ENCODE results near the gene RTN4R. TPM values are rescaled to one million over a fixed set of nuclear protein-coding genes. Genes with fewer than 3 reads are reported as not detected.
"Not testable (repeated sequence)": the region's sequence is repeated elsewhere in the genome, so short reads cannot be mapped to it uniquely, and the experiment has no call there.

The RTN4R gene
- total RNA-seq, 1 experiment from 2014 or later, result 19.0 TPM

DNA sequence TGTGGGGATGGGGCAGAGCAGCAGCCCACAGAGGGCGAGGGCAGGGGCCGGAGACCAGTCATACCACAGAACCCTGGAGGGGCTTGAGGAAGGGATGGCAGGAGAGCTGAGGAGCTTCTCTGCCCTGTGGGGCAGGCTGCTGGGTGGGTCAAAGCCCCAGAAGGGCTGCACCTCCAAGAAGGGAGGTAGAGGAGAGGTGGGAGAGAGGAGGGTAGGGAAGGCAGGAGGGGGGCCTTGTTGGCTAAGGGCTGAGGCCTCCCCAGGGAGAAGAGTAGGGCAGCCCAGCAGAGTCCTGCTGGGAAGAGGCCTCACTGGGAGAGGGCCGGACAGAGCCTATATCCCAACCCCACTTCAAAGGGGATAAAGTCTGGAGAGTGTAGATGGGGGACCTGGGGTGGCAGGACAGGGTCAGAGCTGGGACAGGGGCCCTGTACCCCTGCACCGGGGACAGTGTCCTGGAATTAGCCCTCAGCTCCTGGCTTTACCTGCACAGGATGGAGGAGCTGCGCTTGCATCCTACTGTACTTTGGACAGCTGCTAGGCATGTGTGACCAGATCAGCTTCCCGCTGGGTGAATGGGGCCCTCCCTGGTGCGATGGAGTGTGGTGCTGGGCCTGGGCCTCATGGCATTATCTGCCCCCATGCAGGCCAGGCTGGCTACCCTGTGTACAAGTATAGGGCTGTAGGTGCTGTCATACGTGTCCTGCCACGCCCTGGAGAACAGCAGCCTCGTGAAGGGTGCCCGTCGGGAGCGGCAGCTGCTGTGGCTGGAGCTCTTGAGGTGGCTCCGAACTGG, 44.5 kb upstream of the RTN4R start:
- no peak overlapping the region for H3K4me3 ChIP-seq (replicated peaks in 1 of 2; ENCODE audit: low read depth in 1 of 2, low read length in 2 of 2)
- H3K27ac ChIP-seq (ENCODE audit: low read depth, low read length), result no peak overlapping the region
- no peaks in the 10 kb centered on the region for H3K27me3 ChIP-seq (ENCODE audit: insufficient read depth, low read length)
- no peaks in the 10 kb centered on the region for H3K9me2 ChIP-seq (ENCODE audit: insufficient read depth)
- ATAC-seq (no peak), DNase-seq (ENCODE audit: low read depth, low spot score) (no peak)
- no peak overlapping the region for H3K9ac ChIP-seq (ENCODE audit: low read length)
- intact Hi-C loops (cut with micrococcal nuclease), result no loop called here
- RAD21 ChIA-PET (ENCODE audit: low non-redundant PET in 1 of 2, low total read pairs in 2 of 2, uncharacterized antibody in 2 of 2, unreplicated experiment in 2 of 2), result no interaction called here
- no peaks in the 10 kb centered on the region for H3K9me3 ChIP-seq (ENCODE audit: control insufficient read depth in 1 of 2, insufficient read depth in 1 of 2, low read depth in 1 of 2, low read length in 2 of 2)
- no peaks in the 10 kb centered on the region for H3K4me1 ChIP-seq (ENCODE audit: control insufficient read depth in 1 of 2, insufficient read depth in 2 of 2, low read length in 2 of 2)
- POLR2A ChIA-PET, result no interaction called here
- no peak overlapping the region for H2AFZ ChIP-seq (ENCODE audit: low read depth, low read length, poor library complexity, severe bottlenecking)
- no TSS peak for BruUV-seq (replicated peaks)
- H3K36me3 ChIP-seq (ENCODE audit: control insufficient read depth in 1 of 2, insufficient read depth in 2 of 2, low read length in 2 of 2), result no peaks in the 10 kb centered on the region
- peaks cover 3% of the 10 kb centered on the region; the same call in 1 of the 2 replicates for H3K79me2 ChIP-seq (ENCODE audit: insufficient read depth, low read length)
- no peak overlapping the region for H3K4me2 ChIP-seq (ENCODE audit: low read length)
- CTCF ChIA-PET, result interaction anchor here (0.8 kb wide), 1 partner anchor 10 kb away, joined by 5 read pairs; no protein-coding TSS in a partner anchor
- H4K20me1 ChIP-seq (ENCODE audit: insufficient read depth), result no peaks in the 10 kb centered on the region
- no peak for TF ChIP-seq CBX3 (IDR thresholded peaks at IDR 0.05; ENCODE audit: low read depth)

DNA sequence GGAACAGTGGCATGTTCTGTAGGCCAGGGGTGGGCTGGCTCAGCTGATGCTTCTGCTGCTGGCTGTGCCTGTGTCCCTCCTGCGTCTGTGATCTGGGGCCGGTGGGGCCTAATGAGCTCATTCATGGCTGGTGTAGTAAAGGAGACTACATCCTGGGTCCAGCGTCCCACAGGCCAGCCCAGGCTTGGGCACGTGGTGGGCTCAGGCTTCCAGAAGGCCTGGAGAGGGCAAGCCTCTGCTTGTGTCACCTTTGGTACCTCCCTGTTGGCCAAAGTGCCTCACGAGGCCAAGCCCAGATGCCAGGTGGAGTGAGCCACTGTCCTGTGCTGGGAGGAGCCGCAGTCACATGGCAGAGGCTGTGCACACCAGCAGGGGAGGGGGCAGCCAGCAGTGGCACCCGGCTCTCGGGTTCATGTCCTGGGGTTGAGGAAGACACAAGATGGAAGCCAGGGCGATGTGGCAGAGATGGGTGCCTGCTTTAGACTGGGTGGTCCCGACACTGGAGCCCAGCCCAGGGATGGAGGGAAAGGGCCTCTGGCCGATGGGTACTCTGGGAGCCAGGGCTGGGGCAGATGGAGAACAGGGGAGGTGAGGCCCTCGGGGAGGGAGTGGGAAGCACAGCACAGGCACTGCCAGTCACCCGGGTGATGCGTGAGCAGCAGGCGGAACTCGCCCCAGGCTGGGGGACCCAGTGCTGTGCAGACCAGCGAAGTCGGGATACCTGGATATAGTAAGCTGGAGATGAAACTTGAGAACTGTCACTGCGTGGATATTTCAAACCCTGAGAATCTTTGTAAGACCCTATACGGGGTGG, 43.3 kb upstream of the RTN4R start:
- DNase-seq (ENCODE audit: low read depth, low spot score); BruUV-seq (replicated peaks); H3K4me3 ChIP-seq (replicated peaks in 1 of 2; ENCODE audit: low read depth in 1 of 2, low read length in 2 of 2); H3K4me1 ChIP-seq (ENCODE audit: control insufficient read depth in 1 of 2, insufficient read depth in 2 of 2, low read length in 2 of 2); RAD21 ChIA-PET (ENCODE audit: low non-redundant PET in 1 of 2, low total read pairs in 2 of 2, uncharacterized antibody in 2 of 2, unreplicated experiment in 2 of 2); H3K9me3 ChIP-seq (ENCODE audit: control insufficient read depth in 1 of 2, insufficient read depth in 1 of 2, low read depth in 1 of 2, low read length in 2 of 2); H4K20me1 ChIP-seq (ENCODE audit: insufficient read depth); H3K36me3 ChIP-seq (ENCODE audit: control insufficient read depth in 1 of 2, insufficient read depth in 2 of 2, low read length in 2 of 2); H3K27ac ChIP-seq (ENCODE audit: low read depth, low read length); H3K9ac ChIP-seq (ENCODE audit: low read length); CTCF ChIA-PET; H2AFZ ChIP-seq (ENCODE audit: low read depth, low read length, poor library complexity, severe bottlenecking); POLR2A ChIA-PET; ATAC-seq; H3K27me3 ChIP-seq (ENCODE audit: insufficient read depth, low read length); H3K4me2 ChIP-seq (ENCODE audit: low read length); H3K79me2 ChIP-seq (ENCODE audit: insufficient read depth, low read length); intact Hi-C loops (cut with micrococcal nuclease); H3K9me2 ChIP-seq (ENCODE audit: insufficient read depth): not testable (repeated sequence)

DNA sequence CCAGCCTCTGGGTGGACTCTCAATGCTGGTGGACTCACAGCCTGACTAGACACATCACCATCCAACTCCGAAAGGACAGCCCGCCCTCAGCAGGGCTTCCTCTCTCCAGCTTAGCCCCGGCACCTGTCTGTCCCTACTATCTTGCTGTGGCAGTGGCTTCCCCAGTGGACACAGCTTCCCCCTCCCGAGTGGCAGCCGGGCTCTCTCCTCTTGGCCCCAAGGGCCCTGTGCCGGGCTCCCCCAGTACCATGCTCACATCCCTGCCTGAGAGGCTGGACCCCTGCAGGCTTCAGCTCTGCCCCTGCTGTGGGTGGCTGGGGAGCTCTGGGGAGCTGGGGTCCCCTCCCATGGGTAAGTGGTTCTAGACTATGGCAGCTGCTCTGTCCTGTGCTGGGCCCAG, 42.7 kb upstream of the RTN4R start:
- H3K9me2 ChIP-seq (ENCODE audit: insufficient read depth); RAD21 ChIA-PET (ENCODE audit: low non-redundant PET in 1 of 2, low total read pairs in 2 of 2, uncharacterized antibody in 2 of 2, unreplicated experiment in 2 of 2); H3K79me2 ChIP-seq (ENCODE audit: insufficient read depth, low read length); H3K27me3 ChIP-seq (ENCODE audit: insufficient read depth, low read length); H3K4me2 ChIP-seq (ENCODE audit: low read length); H3K4me3 ChIP-seq (replicated peaks in 1 of 2; ENCODE audit: low read depth in 1 of 2, low read length in 2 of 2); H4K20me1 ChIP-seq (ENCODE audit: insufficient read depth); DNase-seq (ENCODE audit: low read depth, low spot score); CTCF ChIA-PET; ATAC-seq; H2AFZ ChIP-seq (ENCODE audit: low read depth, low read length, poor library complexity, severe bottlenecking); H3K9ac ChIP-seq (ENCODE audit: low read length); H3K9me3 ChIP-seq (ENCODE audit: control insufficient read depth in 1 of 2, insufficient read depth in 1 of 2, low read depth in 1 of 2, low read length in 2 of 2); H3K4me1 ChIP-seq (ENCODE audit: control insufficient read depth in 1 of 2, insufficient read depth in 2 of 2, low read length in 2 of 2); POLR2A ChIA-PET; H3K27ac ChIP-seq (ENCODE audit: low read depth, low read length); H3K36me3 ChIP-seq (ENCODE audit: control insufficient read depth in 1 of 2, insufficient read depth in 2 of 2, low read length in 2 of 2); intact Hi-C loops (cut with micrococcal nuclease); BruUV-seq (replicated peaks): not testable (repeated sequence)

DNA sequence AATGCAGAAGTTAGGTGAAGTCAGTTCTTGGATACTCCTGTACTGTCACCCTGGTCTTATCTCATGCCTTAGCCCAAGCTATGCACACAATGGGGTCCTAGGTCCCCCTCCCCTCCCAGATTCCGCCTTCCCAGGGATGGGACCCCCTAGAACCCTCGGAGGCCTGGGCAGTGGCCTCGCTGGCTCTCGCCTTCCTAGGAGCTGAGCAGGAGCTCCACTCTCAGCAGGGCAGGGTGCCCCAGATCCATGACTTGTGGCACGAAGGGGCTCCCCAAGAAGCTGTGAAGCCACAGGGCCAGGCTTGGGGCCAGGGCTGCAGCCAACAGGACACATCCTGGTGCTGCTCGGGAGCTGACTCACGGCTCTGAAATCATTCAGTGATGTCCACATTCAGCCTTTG, 42.1 kb upstream of the RTN4R start:
- not testable (repeated sequence) for H3K4me1 ChIP-seq (ENCODE audit: control insufficient read depth in 1 of 2, insufficient read depth in 2 of 2, low read length in 2 of 2)

More for the DNA sequence above, 42.1 kb upstream of the RTN4R start:
- H2AFZ ChIP-seq (ENCODE audit: low read depth, low read length, poor library complexity, severe bottlenecking); H3K9me2 ChIP-seq (ENCODE audit: insufficient read depth); H3K79me2 ChIP-seq (ENCODE audit: insufficient read depth, low read length); H3K9me3 ChIP-seq (ENCODE audit: control insufficient read depth in 1 of 2, insufficient read depth in 1 of 2, low read depth in 1 of 2, low read length in 2 of 2); ATAC-seq; CTCF ChIA-PET; BruUV-seq (replicated peaks); intact Hi-C loops (cut with micrococcal nuclease); POLR2A ChIA-PET; H3K27ac ChIP-seq (ENCODE audit: low read depth, low read length); H3K4me3 ChIP-seq (replicated peaks in 1 of 2; ENCODE audit: low read depth in 1 of 2, low read length in 2 of 2); H3K4me2 ChIP-seq (ENCODE audit: low read length); H4K20me1 ChIP-seq (ENCODE audit: insufficient read depth); H3K27me3 ChIP-seq (ENCODE audit: insufficient read depth, low read length); H3K9ac ChIP-seq (ENCODE audit: low read length); DNase-seq (ENCODE audit: low read depth, low spot score); H3K36me3 ChIP-seq (ENCODE audit: control insufficient read depth in 1 of 2, insufficient read depth in 2 of 2, low read length in 2 of 2); RAD21 ChIA-PET (ENCODE audit: low non-redundant PET in 1 of 2, low total read pairs in 2 of 2, uncharacterized antibody in 2 of 2, unreplicated experiment in 2 of 2): not testable (repeated sequence)

All from HCT116 (cell line).